Naive thymus-derived CD4-positive, alpha-beta T cell (primary cell): ENCODE data around the gene USP54. TPM values are rescaled to one million over a fixed set of nuclear protein-coding genes. Genes with fewer than 3 reads are reported as not detected.

Experiments used
- ATAC-seq: fragments of 150-1000 bp; cut with Tn5 transposase; 2 replicates; pipeline ENCODE4 v1.10.0; 2021; ENCODE audit warnings: mild to moderate bottlenecking, moderate library complexity
- CTCF ChIA-PET: fragments of 350-600 bp; sonication (Branson Sonifier 250); formaldehyde crosslinking; loops from one replicate; lab custom pipeline; 2021; ENCODE audit warnings: antibody characterized with exemption; lab: Charles Lee
- POLR2A ChIA-PET: fragments of 350-600 bp; sonication (Branson Sonifier 250); formaldehyde crosslinking; loops from one replicate; lab custom pipeline; 2021; ENCODE audit warnings: antibody characterized with exemption, inconsistent platforms; lab: Charles Lee
- DNase-seq, 9 donors: peaks; one replicate each; pipeline versions ENCODE4 v3.0.0 to v3.0.0-alpha.2; 2020 to 2022; ENCODE audit warnings: mixed read lengths in 1 of 9
- H3K27ac ChIP-seq: one replicate; pipeline ENCODE4 v1.7.0; 2013; ENCODE audit warnings: mild to moderate bottlenecking, low read depth, low read length, moderate library complexity
- H3K27me3 ChIP-seq, 2 donors: one replicate each; pipeline ENCODE4 v1.7.0; 2013; ENCODE audit warnings: low read length in 2 of 2, mild to moderate bottlenecking in 2 of 2, moderate library complexity in 2 of 2; ENCODE audit not compliant: control insufficient read depth in 2 of 2, insufficient read depth in 2 of 2
- H3K36me3 ChIP-seq, 3 experiments: 1 replicate in 2 of 3; 2 replicates in 1 of 3; pipeline ENCODE4 v1.7.0; 2013; ENCODE audit warnings: low read length in 3 of 3, mild to moderate bottlenecking in 3 of 3, moderate library complexity in 1 of 3; ENCODE audit not compliant: insufficient read depth in 3 of 3, control insufficient read depth in 2 of 3
- H3K4me1 ChIP-seq, 2 donors: one replicate each; pipeline ENCODE4 v1.7.0; 2013; ENCODE audit warnings: low read length in 2 of 2, mild to moderate bottlenecking in 2 of 2, moderate library complexity in 1 of 2; ENCODE audit not compliant: control insufficient read depth in 2 of 2, insufficient read depth in 2 of 2
- H3K4me3 ChIP-seq: 2 replicates; pipeline ENCODE4 v1.7.0; 2013; ENCODE audit warnings: mild to moderate bottlenecking, low read length
- H3K9me3 ChIP-seq, 3 experiments: 1 replicate in 2 of 3; 2 replicates in 1 of 3; pipeline ENCODE4 v1.7.0; 2013; ENCODE audit warnings: low read length in 3 of 3; ENCODE audit not compliant: control insufficient read depth in 2 of 3
- H3K27ac Mint-ChIP-seq, 9 donors: one replicate each; pipeline ENCODE4 v1.8.0; 2020 to 2022; ENCODE audit warnings: mixed read lengths in 9 of 9, mild to moderate bottlenecking in 8 of 9, moderate library complexity in 5 of 9, inconsistent platforms in 2 of 9
- H3K27me3 Mint-ChIP-seq, 5 donors: one replicate each; pipeline ENCODE4 v1.8.0; 2021 to 2022; ENCODE audit warnings: mixed read lengths in 5 of 5, mild to moderate bottlenecking in 1 of 5
- H3K36me3 Mint-ChIP-seq, 5 donors: one replicate each; pipeline ENCODE4 v1.8.0; 2020 to 2022; ENCODE audit warnings: mixed read lengths in 5 of 5, mild to moderate bottlenecking in 3 of 5, inconsistent platforms in 1 of 5
- H3K4me1 Mint-ChIP-seq, 7 donors: one replicate each; pipeline ENCODE4 v1.8.0; 2020 to 2022; ENCODE audit warnings: mixed read lengths in 7 of 7, mild to moderate bottlenecking in 3 of 7, inconsistent platforms in 1 of 7
- H3K4me3 Mint-ChIP-seq, 10 donors: one replicate each; pipeline ENCODE4 v1.8.0; 2020 to 2022; ENCODE audit warnings: mild to moderate bottlenecking in 10 of 10, mixed read lengths in 10 of 10, moderate library complexity in 6 of 10, inconsistent platforms in 2 of 10
- H3K9me3 Mint-ChIP-seq, 11 donors: one replicate each; pipeline ENCODE4 v1.8.0; 2020 to 2022; ENCODE audit warnings: mixed read lengths in 11 of 11, mild to moderate bottlenecking in 4 of 11, inconsistent platforms in 1 of 11, moderate library complexity in 1 of 11
- intact Hi-C, 2 donors: fragments of 100-400 bp; cut with micrococcal nuclease; formaldehyde crosslinking; loops; one replicate each; pipeline ENCODE4 v1.15.1; 2023
- polyA plus RNA-seq, 2 donors: library from polyadenylated mRNA; unstranded; fragments of 300-500 nt; fragmentation: Illumina TruSeq; gene quantifications; one replicate each; pipeline ENCODE4 v1.2.3, GENCODE V29; 2021
- total RNA-seq, 6 experiments: library from RNA in 5 of 6; stranded (reverse) in 5 of 6; gene quantifications; 1 replicate in 5 of 6; 2 replicates in 1 of 6; pipeline ENCODE4 v1.2.3 and lab custom pipeline; 2021 to 2026

Gene USP54
- total and polyA plus RNA-seq, 7 experiments from 2014 or later, result 0.41 to 6.7 (median 3.0) TPM

GRCh38 chr10:73551515-73551914 is 39.6 kb downstream of the USP54 start:
- Mint-ChIP-seq H3K36me3 (no peaks in the 10 kb centered on the region), H3K27me3 (peaks cover 0 to 14% (median 0%) of the 10 kb centered on the region in 5 donors), H3K4me1 (no peaks in the 10 kb centered on the region), H3K27ac (no peak overlapping the region), H3K9me3 (peaks cover 0 to 1% (median 0%) of the 10 kb centered on the region in 11 donors), H3K4me3 (no peak overlapping the region)
- no peak for ATAC-seq
- no peaks in the 10 kb centered on the region for H3K36me3 ChIP-seq
- no peak overlapping the region for H3K27ac ChIP-seq
- no peak overlapping the region for H3K4me3 ChIP-seq
- H3K4me1 ChIP-seq, result no peaks in the 10 kb centered on the region
- ChIA-PET POLR2A (no interaction called here), CTCF (no interaction called here)
- H3K9me3 ChIP-seq, result no peaks in the 10 kb centered on the region
- H3K27me3 ChIP-seq, result no peaks in the 10 kb centered on the region
- DNase-seq, result no peak
- intact Hi-C loops, result no loop called here

- Mint-ChIP-seq H3K9me3 (peaks cover 0 to 1% (median 0%) of the 10 kb centered on the region in 11 donors), H3K27ac (no peak overlapping the region), H3K4me1 (no peaks in the 10 kb centered on the region), H3K36me3 (peaks cover 0 to 6% (median 0%) of the 10 kb centered on the region in 5 donors), H3K27me3 (peaks cover 0 to 4% (median 0%) of the 10 kb centered on the region in 5 donors), H3K4me3 (no peak overlapping the region)
- H3K9me3 ChIP-seq, result no peaks in the 10 kb centered on the region
- DNase-seq, result no peak
- H3K27ac ChIP-seq, result no peak overlapping the region
- H3K36me3 ChIP-seq, result no peaks in the 10 kb centered on the region
- no peaks in the 10 kb centered on the region for H3K4me1 ChIP-seq
- intact Hi-C loops, result no loop called here
- no peaks in the 10 kb centered on the region for H3K27me3 ChIP-seq
- CTCF ChIA-PET, result no interaction called here
- ATAC-seq, result no peak
- H3K4me3 ChIP-seq, result no peak overlapping the region
- POLR2A ChIA-PET, result no interaction called here
Observed at GRCh38 chr10:73545357-73545756, 45.8 kb downstream of the USP54 start.

- Histone ChIP-seq H3K4me1 (peaks cover 4 to 9% of the 10 kb centered on the region in 2 donors), H3K27ac (no peak overlapping the region), H3K9me3 (no peaks in the 10 kb centered on the region), H3K4me3 (no peak overlapping the region), H3K36me3 (no peaks in the 10 kb centered on the region), H3K27me3 (no peaks in the 10 kb centered on the region)
- ATAC-seq, result no peak
- Mint-ChIP-seq H3K27ac (no peak overlapping the region), H3K27me3 (peaks cover 0 to 2% (median 0%) of the 10 kb centered on the region in 5 donors), H3K36me3 (peaks cover 0 to 24% (median 9%) of the 10 kb centered on the region in 5 donors), H3K4me3 (peak overlapping the region in 1 of 10 donors; percentile 27), H3K9me3 (no peaks in the 10 kb centered on the region), H3K4me1 (peaks cover 6 to 16% (median 13%) of the 10 kb centered on the region in 7 donors)
- intact Hi-C loops, result no loop called here
- ChIA-PET POLR2A (no interaction called here), CTCF (interaction anchor here (0.7 to 1.6 kb wide), 4 partner anchors 9 to 110 kb away, joined by 4 to 5 read pairs (median 4); no protein-coding TSS in a partner anchor)
- no peak for DNase-seq
Observed at GRCh38 chr10:73537709-73538108, 53.4 kb downstream of the USP54 start.

- Histone ChIP-seq H3K27me3 (no peaks in the 10 kb centered on the region), H3K4me3 (no peak overlapping the region), H3K4me1 (peaks cover 4 to 9% of the 10 kb centered on the region in 2 donors), H3K27ac (no peak overlapping the region), H3K9me3 (no peaks in the 10 kb centered on the region), H3K36me3 (no peaks in the 10 kb centered on the region)
- peak overlapping the region in 3 of 10 donors; percentile 9 to 48 (median 27) for H3K4me3 Mint-ChIP-seq
- no peak overlapping the region for H3K27ac Mint-ChIP-seq
- ATAC-seq (peak; percentile 70), DNase-seq (peak in 2 of 9 donors; percentile 4 to 9)
- no peaks in the 10 kb centered on the region for H3K9me3 Mint-ChIP-seq
- ChIA-PET CTCF (interaction anchor here (0.7 to 1.6 kb wide), 4 partner anchors 8 to 111 kb away, joined by 4 to 5 read pairs (median 4); no protein-coding TSS in a partner anchor), POLR2A (no interaction called here)
- peaks cover 0 to 21% (median 9%) of the 10 kb centered on the region in 5 donors for H3K36me3 Mint-ChIP-seq
- peaks cover 0 to 2% (median 0%) of the 10 kb centered on the region in 5 donors for H3K27me3 Mint-ChIP-seq
- intact Hi-C loops, result no loop called here
- peaks cover 6 to 16% (median 13%) of the 10 kb centered on the region in 7 donors for H3K4me1 Mint-ChIP-seq
Observed at GRCh38 chr10:73537288-73537687, 53.9 kb downstream of the USP54 start.

- H3K9me3 ChIP-seq, result no peaks in the 10 kb centered on the region
- H3K36me3 ChIP-seq, result no peaks in the 10 kb centered on the region
- ChIA-PET CTCF (interaction anchor here (1.0 kb wide), 1 partner anchor 109 kb away, joined by 4 read pairs; no protein-coding TSS in a partner anchor), POLR2A (interaction anchor here (0.6 kb wide), 1 partner anchor 106 kb away, joined by 4 read pairs; the partner anchor contains the start of gene MYOZ1)
- no peaks in the 10 kb centered on the region for H3K9me3 Mint-ChIP-seq
- no peak overlapping the region for H3K4me3 ChIP-seq
- H3K27ac Mint-ChIP-seq, result no peak overlapping the region
- H3K4me1 Mint-ChIP-seq, result peaks cover 6 to 16% (median 13%) of the 10 kb centered on the region in 7 donors
- H3K36me3 Mint-ChIP-seq, result peaks cover 0 to 21% (median 9%) of the 10 kb centered on the region in 5 donors
- no peak overlapping the region for H3K27ac ChIP-seq
- DNase-seq, result no peak
- no peaks in the 10 kb centered on the region for H3K27me3 ChIP-seq
- no peak overlapping the region for H3K4me3 Mint-ChIP-seq
- ATAC-seq, result no peak
- intact Hi-C loops, result no loop called here
- H3K27me3 Mint-ChIP-seq, result peaks cover 0 to 4% (median 0%) of the 10 kb centered on the region in 5 donors
- H3K4me1 ChIP-seq, result peaks cover 4 to 9% of the 10 kb centered on the region in 2 donors
Observed at GRCh38 chr10:73534857-73535256, 56.3 kb downstream of the USP54 start.

- H3K27me3 ChIP-seq, result no peaks in the 10 kb centered on the region
- Mint-ChIP-seq H3K27ac (no peak overlapping the region), H3K9me3 (no peaks in the 10 kb centered on the region), H3K36me3 (peaks cover 0 to 10% (median 3%) of the 10 kb centered on the region in 5 donors), H3K27me3 (peaks cover 0 to 2% (median 0%) of the 10 kb centered on the region in 5 donors), H3K4me3 (no peak overlapping the region), H3K4me1 (no peaks in the 10 kb centered on the region)
- no peaks in the 10 kb centered on the region for H3K4me1 ChIP-seq
- intact Hi-C loops, result loop anchor here (1.0 to 10.0 kb wide), 4 partner anchors 63 to 346 kb away; partner anchors contain the start of genes CAMK2G (in 1 of the 2) and USP54 (in 1 of the 2)
- no peak overlapping the region for H3K27ac ChIP-seq
- no peaks in the 10 kb centered on the region for H3K9me3 ChIP-seq
- ATAC-seq (peak; percentile 93), DNase-seq (peak in 8 of 9 donors; percentile 23 to 82 (median 73))
- no peaks in the 10 kb centered on the region for H3K36me3 ChIP-seq
- CTCF ChIA-PET, result interaction anchor here (0.8 to 7.3 kb wide), 9 partner anchors 9 to 121 kb away, joined by 3 to 89 read pairs (median 5); partner anchors contain the start of gene MYOZ1
- no peak overlapping the region for H3K4me3 ChIP-seq
- POLR2A ChIA-PET, result interaction anchor here (1.1 kb wide), 1 partner anchor 98 kb away, joined by 3 read pairs; no protein-coding TSS in a partner anchor
Observed at GRCh38 chr10:73529089-73529832, 61.9 kb downstream of the USP54 start.
